Activated T-helper 17 cell treated with anti-CD3 and anti-CD28 coated beads, Interleukin-2, amount 50 U/mL, for 72 hours (primary cell): ENCODE measurements around the gene GLG1. TPM values are rescaled to one million over a fixed set of nuclear protein-coding genes. Genes with fewer than 3 reads are reported as not detected.

Experiments
- ATAC-seq: fragments of 150-1000 bp; cut with Tn5 transposase; replicated peaks from 2 replicates; pipeline ENCODE4 v1.10.0; 2021; ENCODE audit warnings: mild to moderate bottlenecking, moderate library complexity
- H3K27ac Mint-ChIP-seq: one replicate; pipeline ENCODE4 v1.8.0; 2022; ENCODE audit warnings: mixed read lengths
- H3K27me3 Mint-ChIP-seq: one replicate; pipeline ENCODE4 v1.8.0; 2022; ENCODE audit warnings: mixed read lengths
- H3K36me3 Mint-ChIP-seq: one replicate; pipeline ENCODE4 v1.8.0; 2022; ENCODE audit warnings: low read depth, mild to moderate bottlenecking, mixed read lengths
- H3K4me1 Mint-ChIP-seq: one replicate; pipeline ENCODE4 v1.8.0; 2022; ENCODE audit warnings: mixed read lengths
- H3K4me3 Mint-ChIP-seq: one replicate; pipeline ENCODE4 v1.8.0; 2022; ENCODE audit warnings: mild to moderate bottlenecking, mixed read lengths
- H3K9me3 Mint-ChIP-seq: one replicate; pipeline ENCODE4 v1.8.0; 2022; ENCODE audit warnings: mixed read lengths
- total RNA-seq, 2 donors: library from RNA; stranded (reverse); gene quantifications; one replicate each; pipeline ENCODE4 v1.2.3, GENCODE V29; 2022

The GLG1 gene
- total RNA-seq, 2 donors from 2014 or later = 62.6 to 74.1 TPM

DNA sequence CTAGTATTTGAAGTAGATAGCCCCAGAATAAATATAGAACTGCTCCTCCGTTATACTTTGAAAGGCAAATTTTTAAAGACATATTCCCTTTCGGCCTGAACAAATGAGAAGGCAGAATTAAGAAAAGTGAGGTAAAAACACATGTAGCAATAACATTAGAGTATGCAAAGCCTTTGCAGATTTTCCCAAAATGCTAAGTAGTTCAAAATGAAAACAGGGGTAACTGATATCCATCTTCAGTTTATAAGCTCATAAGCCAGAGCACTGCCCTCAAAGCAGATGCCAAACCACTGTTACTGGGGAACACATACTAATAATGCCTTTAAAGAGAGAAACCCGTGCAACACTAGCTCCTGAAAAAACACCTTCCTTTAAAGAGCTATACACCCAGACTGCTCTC is 134.4 kb downstream of the GLG1 start:
- no peak for ATAC-seq
- no peaks in the 10 kb centered on the region for H3K9me3 Mint-ChIP-seq
- H3K27me3 Mint-ChIP-seq = no peaks in the 10 kb centered on the region
- H3K27ac Mint-ChIP-seq = no peak overlapping the region
- no peak overlapping the region for H3K4me3 Mint-ChIP-seq
- peaks cover 100% of the 10 kb centered on the region for H3K36me3 Mint-ChIP-seq
- H3K4me1 Mint-ChIP-seq = peaks cover under 1% of the 10 kb centered on the region

DNA sequence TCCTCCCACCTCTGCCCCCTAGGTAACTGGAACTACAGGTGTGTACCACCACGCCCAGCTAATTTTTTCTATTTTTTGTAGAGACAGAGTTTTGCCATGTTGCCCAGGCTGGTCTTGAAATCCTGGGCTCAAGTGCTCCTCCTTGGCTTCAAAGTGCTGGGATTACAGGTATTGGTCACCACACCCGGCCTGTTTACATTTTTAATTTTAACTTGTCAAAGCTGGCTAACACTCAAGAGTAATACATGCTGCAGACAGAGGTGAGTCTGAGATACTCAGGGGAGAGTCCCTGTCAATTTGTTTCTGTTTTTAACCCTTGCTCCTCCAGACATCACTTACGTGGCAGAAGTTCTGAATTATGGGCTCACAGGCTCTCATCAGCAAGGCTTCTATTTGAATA is 134.9 kb downstream of the GLG1 start:
- peaks cover 6% of the 10 kb centered on the region for H3K4me1 Mint-ChIP-seq
- peaks cover 100% of the 10 kb centered on the region for H3K36me3 Mint-ChIP-seq
- H3K27ac Mint-ChIP-seq = no peak overlapping the region

DNA sequence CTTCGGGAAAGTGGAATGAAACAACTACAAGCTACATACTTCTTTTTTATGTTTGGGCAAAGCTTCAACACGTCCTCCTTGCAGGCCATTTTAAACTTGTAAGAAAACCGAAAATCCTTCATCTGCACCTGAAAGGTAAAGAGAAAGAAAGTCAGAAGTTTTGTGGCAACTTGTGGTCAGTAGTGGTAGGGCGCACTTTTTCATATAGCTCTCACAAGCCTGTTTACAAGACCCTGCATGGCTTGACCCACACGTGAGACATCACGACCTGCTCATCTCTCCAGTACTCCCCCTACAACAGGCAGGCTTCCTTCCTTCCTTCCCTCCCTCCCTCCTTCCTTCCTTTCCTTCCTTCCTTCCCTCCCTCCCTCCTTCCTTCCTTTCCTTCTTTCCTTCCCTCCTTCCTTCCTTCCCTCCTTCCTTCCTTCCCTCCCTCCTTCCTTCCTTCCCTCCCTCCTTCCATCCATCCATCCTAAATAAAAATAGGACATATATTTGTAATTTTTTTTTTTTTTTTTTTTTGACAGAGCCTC is 136.9 kb downstream of the GLG1 start:
- peaks cover 100% of the 10 kb centered on the region for H3K36me3 Mint-ChIP-seq
- no peaks in the 10 kb centered on the region for H3K9me3 Mint-ChIP-seq
- H3K27ac Mint-ChIP-seq = no peak overlapping the region
- no peak for ATAC-seq
- H3K4me1 Mint-ChIP-seq = peaks cover 21% of the 10 kb centered on the region
- no peak overlapping the region for H3K4me3 Mint-ChIP-seq
- no peaks in the 10 kb centered on the region for H3K27me3 Mint-ChIP-seq

More for the DNA sequence above, 134.9 kb downstream of the GLG1 start:
- ATAC-seq = no peak
- no peak overlapping the region for H3K4me3 Mint-ChIP-seq
- no peaks in the 10 kb centered on the region for H3K9me3 Mint-ChIP-seq
- no peaks in the 10 kb centered on the region for H3K27me3 Mint-ChIP-seq

DNA sequence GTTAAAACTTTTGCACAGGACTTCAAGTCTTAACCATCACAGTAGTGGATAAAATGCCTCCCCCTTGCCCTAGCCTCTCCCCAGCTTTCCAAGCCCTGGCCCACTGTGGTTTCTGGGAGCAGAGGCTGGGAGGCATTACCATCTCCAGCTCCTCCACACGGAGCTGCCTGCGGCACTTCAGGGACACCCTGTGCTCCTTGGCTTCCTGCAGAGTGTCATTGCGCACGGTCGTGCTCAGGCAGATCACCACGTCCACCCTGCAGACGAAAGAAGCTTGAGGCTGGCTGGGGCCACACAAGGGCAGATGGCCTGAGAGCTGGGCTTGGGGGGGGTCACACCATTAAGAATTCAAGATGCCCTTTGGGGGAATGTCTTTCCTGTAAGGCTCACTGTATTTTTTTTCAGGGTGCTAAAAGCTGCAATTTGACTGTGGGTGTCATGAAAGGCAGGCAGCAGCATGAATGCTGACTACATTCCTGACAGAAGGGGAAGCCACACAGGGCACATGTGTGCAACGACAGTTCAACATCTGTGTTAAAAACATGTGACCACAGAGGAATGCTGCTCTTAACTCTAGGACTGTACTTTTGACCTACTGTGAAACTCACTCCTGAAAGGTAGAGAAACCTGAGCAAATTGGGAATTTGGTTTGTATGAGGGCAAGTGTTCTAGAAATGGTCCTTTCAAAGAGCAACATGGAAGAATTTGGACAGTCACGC is 137.9 kb downstream of the GLG1 start:
- peaks cover 21% of the 10 kb centered on the region for H3K4me1 Mint-ChIP-seq
- no peak overlapping the region for H3K27ac Mint-ChIP-seq
- H3K36me3 Mint-ChIP-seq = peaks cover 100% of the 10 kb centered on the region
- H3K4me3 Mint-ChIP-seq = no peak overlapping the region
- ATAC-seq = no peak
- H3K9me3 Mint-ChIP-seq = no peaks in the 10 kb centered on the region
- no peaks in the 10 kb centered on the region for H3K27me3 Mint-ChIP-seq

DNA sequence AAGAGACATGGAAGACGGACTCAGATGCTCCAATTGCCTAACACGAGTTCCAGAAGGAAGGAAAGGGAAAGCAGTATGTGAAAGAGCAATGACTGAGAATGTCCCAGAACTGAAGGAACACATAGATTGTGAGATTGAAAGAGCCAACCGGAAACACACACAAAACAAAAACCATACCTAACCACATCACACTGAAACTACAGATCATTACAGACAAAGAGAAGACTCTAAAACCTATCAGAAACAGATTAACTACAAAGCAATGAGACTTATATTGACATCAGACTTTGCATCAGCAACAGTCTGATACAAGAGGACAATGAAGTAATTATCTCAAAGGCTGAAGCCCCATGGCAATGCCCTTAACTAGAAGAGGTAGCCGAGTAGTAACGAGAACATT is 140.0 kb downstream of the GLG1 start:
- Mint-ChIP-seq H3K27me3 (no peaks in the 10 kb centered on the region), H3K27ac (peak overlapping the region; percentile 70), H3K4me3 (peak overlapping the region; percentile 62), H3K9me3 (no peaks in the 10 kb centered on the region), H3K36me3 (peaks cover 100% of the 10 kb centered on the region), H3K4me1 (peaks cover 21% of the 10 kb centered on the region)
- ATAC-seq = peak; percentile 89

DNA sequence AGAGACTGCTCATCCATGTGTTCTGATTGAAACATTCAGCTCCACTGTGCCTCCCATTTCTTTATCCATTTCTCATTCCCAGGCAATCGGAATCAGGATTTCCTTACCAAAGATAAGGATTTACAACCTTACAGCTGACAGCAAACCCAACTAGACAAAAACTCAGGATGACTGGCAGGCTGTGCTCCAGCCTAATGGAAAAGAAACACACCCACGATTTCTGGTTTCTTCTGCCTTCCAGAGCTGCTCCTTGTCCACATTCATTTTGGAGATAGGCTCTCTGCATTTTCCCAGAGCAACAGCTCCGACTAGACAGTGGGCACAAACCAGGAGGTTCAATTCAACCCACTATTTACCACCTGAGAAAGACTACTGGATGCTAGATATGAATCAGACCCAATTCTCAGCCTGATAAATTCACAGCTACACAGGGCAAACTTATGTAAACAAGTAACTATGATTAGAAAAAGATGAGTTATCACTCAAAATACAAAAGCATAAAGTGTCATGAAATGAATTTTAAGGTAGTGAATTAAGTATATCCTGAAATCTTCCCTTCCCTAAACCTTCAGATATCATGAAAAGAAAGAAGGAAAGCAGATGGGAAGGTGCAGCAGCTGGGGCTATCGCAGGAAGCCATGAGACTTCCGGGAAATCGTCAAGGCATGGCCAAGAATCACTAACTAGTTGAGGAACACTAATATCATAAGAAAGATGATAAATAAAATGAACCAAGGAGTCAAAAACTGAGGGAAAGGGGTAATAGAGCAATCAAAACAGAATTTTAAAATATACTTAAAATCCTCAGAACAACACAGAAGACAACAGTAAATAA is 140.8 kb downstream of the GLG1 start:
- Mint-ChIP-seq H3K27ac (peak overlapping the region; percentile 70), H3K36me3 (peaks cover 100% of the 10 kb centered on the region), H3K9me3 (no peaks in the 10 kb centered on the region), H3K4me3 (peak overlapping the region; percentile 62), H3K4me1 (peaks cover 21% of the 10 kb centered on the region), H3K27me3 (no peaks in the 10 kb centered on the region)
- peak; percentile 64 for ATAC-seq

DNA sequence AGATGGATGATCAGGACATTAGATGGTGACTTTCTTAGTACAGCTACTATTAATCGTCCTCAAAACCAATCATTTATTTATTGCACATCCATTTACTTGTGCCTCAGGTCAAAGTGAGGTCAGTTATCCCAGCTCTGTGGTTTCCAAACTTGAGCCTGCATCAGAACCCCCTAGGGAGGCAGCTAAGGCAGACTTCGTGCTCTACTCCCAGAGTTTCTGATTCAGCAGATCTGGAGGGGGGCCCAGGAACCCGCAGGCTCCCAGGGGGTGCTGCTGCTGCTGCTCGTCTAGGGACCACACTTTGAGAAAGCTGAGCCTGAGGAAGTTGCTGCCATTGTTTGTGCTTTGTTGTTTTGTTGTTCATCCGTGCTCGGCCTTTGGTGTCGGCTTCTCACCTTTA is 141.6 kb downstream of the GLG1 start:
- Mint-ChIP-seq H3K27ac (no peak overlapping the region), H3K36me3 (peaks cover 100% of the 10 kb centered on the region), H3K9me3 (no peaks in the 10 kb centered on the region), H3K4me1 (peaks cover 21% of the 10 kb centered on the region), H3K4me3 (no peak overlapping the region), H3K27me3 (no peaks in the 10 kb centered on the region)
- ATAC-seq = no peak

DNA sequence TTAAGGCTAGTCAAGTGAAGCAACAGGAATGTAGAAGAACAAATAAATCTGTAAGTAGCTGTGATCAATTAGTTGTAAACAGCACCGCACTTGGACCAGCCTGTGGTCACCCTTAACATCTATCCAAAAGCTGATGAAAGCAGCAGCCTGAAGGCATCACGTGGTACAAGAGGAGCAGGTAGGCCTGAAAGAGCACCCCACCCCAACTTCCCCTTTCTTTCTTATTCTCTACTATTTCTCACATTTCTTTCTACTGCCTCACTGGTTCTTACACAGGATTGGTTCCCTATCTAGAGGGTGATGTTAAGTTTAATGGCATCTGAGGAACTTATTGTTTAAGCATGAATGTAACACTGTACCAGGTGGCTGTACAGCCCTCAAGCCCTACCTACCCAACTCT is 143.0 kb downstream of the GLG1 start:
- Mint-ChIP-seq H3K9me3 (no peaks in the 10 kb centered on the region), H3K36me3 (peaks cover 100% of the 10 kb centered on the region), H3K4me3 (no peak overlapping the region), H3K27ac (no peak overlapping the region), H3K27me3 (no peaks in the 10 kb centered on the region), H3K4me1 (peaks cover 21% of the 10 kb centered on the region)
- ATAC-seq = no peak

DNA sequence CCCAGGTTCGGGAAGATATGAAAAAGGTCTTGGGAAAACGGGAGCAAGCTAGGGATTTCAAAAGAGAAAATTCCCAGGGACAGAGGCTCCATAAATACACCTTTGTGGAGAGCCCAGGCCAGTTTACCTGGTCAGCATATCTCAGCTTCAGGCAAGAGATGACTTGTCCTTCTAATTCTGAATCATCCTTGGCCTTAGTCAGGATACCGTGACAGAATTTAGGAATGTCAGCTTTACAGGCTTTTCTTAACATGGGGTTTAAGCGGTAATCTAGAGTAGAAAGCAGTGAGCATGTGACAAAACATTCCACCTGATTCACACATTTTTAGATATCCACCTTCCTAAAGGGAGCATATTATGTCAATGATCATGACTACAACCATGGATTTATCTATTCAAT is 144.6 kb downstream of the GLG1 start:
- Mint-ChIP-seq H3K27me3 (no peaks in the 10 kb centered on the region), H3K27ac (no peak overlapping the region), H3K4me3 (no peak overlapping the region), H3K36me3 (peaks cover 99% of the 10 kb centered on the region), H3K4me1 (peaks cover 19% of the 10 kb centered on the region), H3K9me3 (no peaks in the 10 kb centered on the region)
- no peak for ATAC-seq

DNA sequence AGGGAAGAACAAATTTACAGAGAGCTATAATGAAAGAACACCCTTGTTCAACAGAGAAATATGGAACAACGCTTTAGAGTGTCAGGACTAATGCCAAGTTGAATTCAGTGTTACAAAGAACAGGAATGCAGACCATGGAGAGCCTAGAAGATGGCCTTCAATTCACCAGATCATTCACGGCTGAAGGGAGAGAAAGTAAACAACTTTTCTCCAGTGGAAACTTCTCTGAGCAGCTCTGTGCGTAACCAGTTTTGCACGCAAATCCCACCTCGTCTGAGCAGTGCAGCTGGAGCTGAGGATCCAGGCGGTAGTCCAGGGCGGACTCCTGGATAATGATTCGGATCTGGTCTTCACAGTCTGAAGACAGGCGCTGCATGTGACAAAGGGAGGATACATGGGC is 145.1 kb downstream of the GLG1 start:
- peaks cover 14% of the 10 kb centered on the region for H3K4me1 Mint-ChIP-seq
- no peaks in the 10 kb centered on the region for H3K27me3 Mint-ChIP-seq
- ATAC-seq = no peak
- no peaks in the 10 kb centered on the region for H3K9me3 Mint-ChIP-seq
- H3K27ac Mint-ChIP-seq = no peak overlapping the region
- no peak overlapping the region for H3K4me3 Mint-ChIP-seq
- peaks cover 99% of the 10 kb centered on the region for H3K36me3 Mint-ChIP-seq

DNA sequence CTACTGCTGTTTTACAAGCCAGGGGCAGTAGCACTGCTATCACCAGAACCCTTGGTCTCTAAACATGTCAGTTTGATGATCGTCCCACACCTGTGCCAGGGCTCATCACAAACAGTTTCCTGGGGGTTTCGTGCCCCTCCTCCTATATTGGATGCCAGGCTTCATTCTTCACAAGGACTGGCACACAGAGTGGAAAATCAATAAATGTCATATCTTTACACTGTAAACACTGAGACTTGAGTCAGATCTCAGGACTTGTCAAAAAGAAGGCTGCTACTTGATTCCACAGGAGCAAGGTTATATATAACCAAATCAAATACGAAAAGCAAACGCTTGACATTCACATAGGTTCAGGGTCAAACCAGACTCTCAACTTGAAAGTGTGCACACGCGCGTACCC is 146.4 kb downstream of the GLG1 start:
- no peak for ATAC-seq
- Mint-ChIP-seq H3K27ac (no peak overlapping the region), H3K36me3 (peaks cover 99% of the 10 kb centered on the region), H3K4me1 (peaks cover under 1% of the 10 kb centered on the region), H3K4me3 (no peak overlapping the region), H3K27me3 (no peaks in the 10 kb centered on the region), H3K9me3 (no peaks in the 10 kb centered on the region)

DNA sequence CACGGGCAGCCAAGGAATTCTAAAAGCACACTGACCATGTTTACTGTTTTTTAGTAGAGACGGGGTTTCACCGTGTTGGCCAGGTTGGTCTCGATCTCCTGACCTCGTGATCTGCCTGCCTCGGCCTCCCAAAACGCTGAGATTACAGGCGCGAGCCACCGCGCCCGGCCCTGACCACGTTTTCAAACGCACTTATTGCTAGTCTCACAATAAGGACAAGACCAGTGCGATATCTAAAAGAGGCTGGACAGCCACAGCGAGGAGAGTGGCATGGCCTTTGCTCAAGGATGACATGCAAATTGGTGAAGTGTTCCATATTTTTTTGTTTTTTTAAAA is 150.7 kb downstream of the GLG1 start:
- Mint-ChIP-seq H3K36me3 (peaks cover 95% of the 10 kb centered on the region), H3K27me3 (no peaks in the 10 kb centered on the region), H3K4me1 (no peaks in the 10 kb centered on the region), H3K9me3 (no peaks in the 10 kb centered on the region), H3K27ac (no peak overlapping the region), H3K4me3 (no peak overlapping the region)
- ATAC-seq = no peak

DNA sequence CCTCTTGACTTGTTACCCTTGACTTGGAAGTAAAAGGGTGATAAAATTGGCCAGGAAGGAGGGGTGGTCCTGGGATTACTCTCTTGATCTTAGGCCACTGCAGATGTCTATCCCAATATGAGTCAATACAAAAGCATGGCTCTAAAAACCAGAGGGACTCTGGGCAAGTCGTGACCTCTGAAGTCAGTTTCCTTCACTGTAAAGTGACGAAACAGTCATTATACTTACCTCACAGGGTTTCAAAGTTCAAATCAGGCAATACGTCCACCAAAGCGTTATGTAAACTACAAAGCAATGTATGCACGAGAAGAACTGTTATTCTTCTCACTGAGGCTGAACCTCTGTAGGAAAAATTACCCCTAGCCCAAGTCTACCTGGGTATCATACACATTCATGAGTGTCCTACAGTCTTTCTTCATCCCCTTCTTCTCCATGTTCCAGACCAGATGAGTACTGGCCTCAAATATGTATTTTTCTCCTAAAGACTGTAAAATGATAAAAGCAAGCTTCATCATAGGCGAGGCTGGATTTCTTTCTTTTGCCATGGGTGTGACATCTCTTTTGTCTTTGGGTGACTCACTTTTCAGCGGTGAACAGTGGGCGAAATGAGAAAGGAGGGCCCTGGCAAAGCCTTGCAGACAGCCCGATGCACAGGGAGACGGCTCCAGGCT is 151.2 kb downstream of the GLG1 start:
- no peaks in the 10 kb centered on the region for H3K4me1 Mint-ChIP-seq
- H3K9me3 Mint-ChIP-seq = no peaks in the 10 kb centered on the region
- H3K4me3 Mint-ChIP-seq = no peak overlapping the region
- H3K36me3 Mint-ChIP-seq = peaks cover 95% of the 10 kb centered on the region
- no peak overlapping the region for H3K27ac Mint-ChIP-seq
- no peak for ATAC-seq
- H3K27me3 Mint-ChIP-seq = no peaks in the 10 kb centered on the region

DNA sequence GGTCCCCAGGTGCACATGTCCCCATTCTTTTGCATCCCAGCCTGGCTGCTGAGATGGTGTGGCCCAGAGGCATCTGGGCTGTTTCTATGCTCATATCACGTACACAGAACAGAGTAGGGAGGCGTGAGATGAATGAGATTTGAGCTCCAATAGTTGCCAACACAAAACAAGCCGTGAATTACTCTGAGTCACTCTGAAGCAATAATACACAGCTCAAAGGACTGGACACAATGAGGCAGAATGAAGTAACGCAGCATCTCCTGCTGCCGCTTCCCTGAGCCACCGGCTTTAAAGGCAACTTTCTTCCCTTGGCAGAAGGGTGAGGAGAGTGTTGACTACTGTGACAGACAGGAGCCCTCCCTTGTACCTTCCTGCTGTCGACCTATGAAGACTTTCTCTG is 151.7 kb downstream of the GLG1 start:
- Mint-ChIP-seq H3K4me3 (no peak overlapping the region), H3K36me3 (peaks cover 95% of the 10 kb centered on the region), H3K27me3 (no peaks in the 10 kb centered on the region), H3K27ac (no peak overlapping the region), H3K4me1 (no peaks in the 10 kb centered on the region), H3K9me3 (no peaks in the 10 kb centered on the region)
- ATAC-seq = no peak
